DMS114 treated with DMSO at 0.1 percent for 48 hours (cell line): ENCODE data around the gene MYO1B.

Experiments used
- DNase-seq: peaks from one replicate; lab custom pipeline; 2025; ENCODE audit not compliant: unreplicated experiment; lab: John Stamatoyannopoulos, UW

The MYO1B gene

DNA sequence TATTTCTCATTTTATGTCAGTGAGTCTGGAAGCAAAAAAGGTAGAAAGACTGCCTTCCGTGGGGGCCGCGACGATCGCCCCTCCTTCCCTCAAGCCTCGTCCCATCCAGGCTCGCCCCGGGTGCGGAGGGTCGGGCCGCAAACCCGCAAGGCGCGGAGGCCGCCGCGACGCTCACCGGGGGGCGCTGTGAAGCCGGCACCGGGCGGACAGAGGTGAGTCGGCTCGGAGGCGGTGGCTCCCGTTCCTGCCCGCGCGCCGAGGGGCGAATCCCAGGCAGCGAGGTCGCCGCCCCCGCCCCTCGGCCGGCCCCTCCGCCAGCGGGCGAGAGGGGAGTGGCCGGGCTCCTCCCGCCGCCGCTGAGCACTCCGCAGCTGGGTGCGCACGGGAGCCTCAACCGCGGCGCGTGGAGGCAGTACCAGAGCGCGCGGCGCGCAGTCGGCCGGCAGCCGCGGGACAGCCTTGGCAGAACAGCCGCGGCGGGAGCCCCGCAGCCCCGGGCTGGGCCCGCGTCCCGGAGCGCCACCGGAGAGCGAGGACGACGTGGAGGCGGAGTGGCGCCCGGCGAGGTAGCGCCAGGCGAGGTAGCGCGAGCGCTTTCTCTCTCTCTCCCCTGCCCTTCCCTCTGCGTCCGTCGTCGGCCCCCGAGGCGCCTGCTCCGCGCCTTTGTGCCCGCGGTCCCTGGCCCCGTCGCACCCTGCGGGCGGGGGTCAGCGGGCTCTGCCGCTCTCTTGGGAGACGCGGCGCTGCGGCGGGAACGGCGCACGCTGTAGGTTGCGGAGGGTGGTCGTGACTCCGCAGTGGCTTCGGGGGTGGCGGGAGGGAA, at the start of gene MYO1B:
Gene MYO1B (plus strand): TSS at position 359 of the 823 bp plus-strand sequence. CDS start 31,492 bp downstream, outside the sequence.
- no peak for DNase-seq

- no peak for DNase-seq
Observed at GRCh38 chr2:191197096-191197495, 48.1 kb upstream of the MYO1B start.

GRCh38 chr2:191198271-191198670, 46.9 kb upstream of the MYO1B start:
- DNase-seq, result no peak

DNA sequence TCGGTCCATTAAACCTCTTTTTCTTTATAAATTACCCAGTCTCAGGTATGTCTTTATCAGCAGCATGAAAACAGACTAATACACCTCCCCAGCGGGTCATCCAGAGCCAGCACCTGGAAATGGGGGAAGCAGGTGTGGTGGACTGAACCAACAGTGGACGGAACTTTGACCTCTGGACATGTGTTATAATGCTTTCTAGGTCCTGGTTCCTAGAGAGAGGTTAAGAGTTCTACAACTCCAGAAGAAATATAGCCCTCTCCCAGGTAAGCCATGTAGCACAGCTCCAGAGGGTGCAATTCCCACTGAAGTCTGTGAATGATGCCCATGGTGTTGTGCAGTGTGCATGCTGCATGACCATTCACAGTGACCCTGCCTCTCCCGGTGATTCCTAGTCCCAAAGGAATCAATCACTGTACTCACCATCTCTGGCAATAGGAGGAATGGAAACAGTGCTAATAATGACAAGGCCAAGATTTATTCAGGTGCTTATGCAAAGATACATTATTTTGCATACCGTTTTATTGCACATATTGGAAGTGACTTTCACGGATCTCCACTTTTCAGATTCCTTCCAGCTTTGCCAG, 45.2 kb upstream of the MYO1B start:
- no peak for DNase-seq

DNA sequence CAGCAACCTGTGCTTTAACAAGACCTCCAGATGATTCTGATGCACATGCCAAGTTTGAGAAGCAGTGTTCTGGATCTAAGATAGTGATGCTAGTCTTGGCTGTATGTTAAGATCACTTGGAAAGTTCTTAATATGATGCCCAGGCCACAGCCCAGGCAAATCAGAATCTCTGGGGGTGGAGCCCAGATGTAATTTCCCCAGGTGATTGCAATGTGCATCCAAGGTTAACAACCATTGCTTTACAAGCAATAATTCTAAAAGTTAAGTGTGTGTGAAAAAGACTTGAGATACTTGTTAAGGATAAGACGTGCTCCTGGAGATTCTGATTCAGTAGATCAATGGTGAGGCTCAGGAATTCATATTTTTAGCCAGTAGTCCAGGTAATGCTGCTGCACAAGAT, 44.3 kb upstream of the MYO1B start:
- no peak for DNase-seq

GRCh38 chr2:191202209-191202721, 42.9 kb upstream of the MYO1B start:
- no peak for DNase-seq

DNA sequence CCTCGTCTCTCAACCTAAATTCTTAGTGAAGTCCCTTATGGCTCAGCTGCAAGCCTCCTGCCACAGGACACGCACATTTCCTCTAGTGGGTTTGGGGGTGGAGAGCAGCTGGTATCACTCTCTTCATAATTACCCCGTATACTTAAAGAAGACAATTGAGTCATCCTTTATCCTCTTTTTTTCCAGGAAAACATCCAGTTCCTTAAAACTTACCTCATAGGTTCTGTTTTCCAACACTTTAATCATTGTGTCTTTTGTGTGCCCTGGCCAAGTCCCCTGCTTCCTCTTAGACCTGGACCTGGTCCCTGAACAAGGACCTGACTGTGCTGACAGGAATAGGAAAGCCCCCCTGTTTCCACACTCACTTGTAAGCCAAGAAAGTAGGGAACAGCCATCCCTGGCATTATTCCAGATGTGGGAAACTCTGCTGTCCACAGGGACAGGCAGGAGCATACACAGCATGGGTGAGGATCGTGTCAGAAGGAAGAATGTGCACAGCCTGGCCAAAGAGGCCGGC, 42.3 kb upstream of the MYO1B start:
- DNase-seq, result no peak

GRCh38 chr2:191204433-191204832, 40.8 kb upstream of the MYO1B start:
- no peak for DNase-seq

- DNase-seq, result no peak
Observed at GRCh38 chr2:191206613-191207471, 38.4 kb upstream of the MYO1B start.

DNA sequence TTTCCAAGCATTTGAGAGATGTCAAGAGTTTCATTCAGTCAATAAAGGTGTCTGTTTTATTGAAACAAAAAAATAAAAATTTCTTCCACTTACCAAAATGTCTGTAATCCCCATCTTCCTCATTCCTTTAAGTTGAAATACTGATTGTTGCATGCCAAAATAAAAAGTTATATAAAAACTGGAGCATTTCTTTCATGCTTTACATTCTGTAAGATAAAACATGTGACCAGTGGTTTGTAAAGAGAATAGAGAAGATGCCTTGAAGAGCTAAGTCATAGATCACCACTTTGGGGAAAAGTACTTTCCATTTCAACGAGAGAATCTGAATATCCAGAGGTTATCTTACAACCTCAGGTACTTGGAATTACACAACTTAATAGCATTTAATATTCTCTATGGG, 35.9 kb upstream of the MYO1B start:
- no peak for DNase-seq

- no peak for DNase-seq
Observed at GRCh38 chr2:191212119-191212518, 33.1 kb upstream of the MYO1B start.

- no peak for DNase-seq
Observed at GRCh38 chr2:191213333-191213732, 31.9 kb upstream of the MYO1B start.

DNA sequence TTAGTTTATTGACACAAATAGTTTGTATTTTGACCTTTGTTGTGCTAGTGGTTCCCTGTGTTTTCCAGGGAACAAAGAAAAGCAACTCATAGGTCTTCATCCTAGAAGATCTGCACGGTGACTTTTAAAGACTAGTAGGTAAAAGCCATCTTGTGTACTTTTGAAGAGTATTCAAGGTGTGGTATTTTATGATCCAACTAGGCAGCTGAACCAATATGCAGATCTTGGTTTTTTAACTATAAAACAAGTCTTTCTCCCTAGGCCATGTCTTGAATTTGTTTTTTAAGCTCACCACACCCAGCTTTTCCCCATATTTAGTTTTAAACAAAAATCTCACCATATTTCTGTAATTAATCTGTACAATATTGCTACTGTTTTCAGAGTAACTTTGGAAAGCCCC, 30.0 kb upstream of the MYO1B start:
- DNase-seq, result no peak

DNA sequence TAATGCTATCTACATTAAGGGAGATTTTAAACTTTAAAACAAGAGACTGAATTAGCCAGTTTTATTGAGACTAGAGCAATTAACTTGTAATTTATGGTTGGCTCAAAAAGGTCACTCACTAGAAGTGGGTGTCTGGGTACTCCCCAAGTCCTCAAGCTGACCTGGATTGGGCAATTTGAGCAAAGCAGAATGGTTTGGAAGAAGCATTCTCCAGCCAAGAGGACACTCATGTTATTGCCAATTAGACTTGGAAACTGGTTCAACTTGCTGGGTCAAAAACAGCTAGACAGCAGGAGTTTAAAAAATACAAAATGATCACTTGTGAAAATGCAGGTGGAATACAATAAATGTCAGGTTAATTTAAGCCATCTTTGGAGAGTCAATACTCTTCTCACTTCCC, 29.5 kb upstream of the MYO1B start:
- DNase-seq, result no peak

GRCh38 chr2:191217580-191217979, 27.6 kb upstream of the MYO1B start:
- no peak for DNase-seq

DNA sequence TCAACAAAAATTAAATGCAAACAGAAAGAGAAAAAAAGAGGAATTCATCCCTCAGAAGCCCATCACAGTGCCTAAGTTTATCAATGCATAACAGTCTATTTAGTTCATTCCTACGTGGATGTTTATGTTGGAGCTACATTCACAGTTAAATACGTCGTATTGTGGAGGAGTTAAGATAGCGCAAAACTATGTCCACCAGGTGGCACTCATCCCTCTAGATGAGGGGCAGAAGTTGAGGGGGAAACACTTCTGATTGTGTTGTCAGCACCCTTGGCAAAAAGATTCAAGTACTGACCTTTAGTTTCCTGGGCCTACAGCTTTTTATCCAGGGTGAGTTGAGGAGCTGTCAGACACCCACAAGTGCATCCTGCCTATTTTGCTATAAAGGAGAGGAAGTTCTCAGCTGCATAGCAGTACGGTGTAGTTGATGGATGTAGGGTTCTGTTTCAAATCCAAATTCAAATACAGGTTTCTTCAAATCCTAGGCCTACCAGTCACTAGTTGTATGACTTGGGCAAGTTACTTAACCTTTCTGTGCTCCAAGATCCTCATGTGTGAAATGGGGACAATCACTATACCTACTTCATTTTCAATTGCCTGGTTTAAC, 26.8 kb upstream of the MYO1B start:
- peak; percentile 32 for DNase-seq

- no peak for DNase-seq
Observed at GRCh38 chr2:191220671-191221070, 24.5 kb upstream of the MYO1B start.

GRCh38 chr2:191221666-191222065, 23.5 kb upstream of the MYO1B start:
- no peak for DNase-seq

DNA sequence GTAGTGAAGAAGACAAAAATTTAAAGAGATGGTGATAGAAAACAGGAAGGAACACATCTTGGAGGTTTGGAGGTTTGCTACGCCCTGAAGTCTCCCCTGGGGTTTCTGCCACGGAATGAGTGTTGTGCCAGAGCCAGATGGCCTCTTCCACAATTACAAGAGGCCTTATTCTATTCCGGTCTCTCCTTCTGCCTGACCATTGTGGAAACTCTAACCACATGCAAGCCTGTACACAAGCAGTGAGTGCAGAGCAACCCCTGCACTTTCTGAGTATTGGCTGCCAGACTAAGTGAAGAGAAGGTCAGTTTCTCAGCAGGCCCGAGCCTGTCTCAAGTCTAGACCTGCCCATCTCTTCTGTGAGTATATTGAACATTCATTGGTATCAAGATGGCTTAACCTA, 22.7 kb upstream of the MYO1B start:
- no peak for DNase-seq

- DNase-seq, result no peak
Observed at GRCh38 chr2:191222952-191223351, 22.3 kb upstream of the MYO1B start.

- DNase-seq, result no peak
Observed at GRCh38 chr2:191225126-191225525, 20.1 kb upstream of the MYO1B start.
